ENCODE data around the gene KCNC1. TPM values are rescaled to one million over a fixed set of nuclear protein-coding genes. Genes with fewer than 3 reads are reported as not detected.

Gene KCNC1
- total RNA-seq, 1 experiment from 2014 or later: 0.04 TPM

- Mint-ChIP-seq H3K9me3 (peaks cover 6 to 8% of the 10 kb centered on the region in 2 experiments; a peak in 4 of 5 replicates), H3K4me1 (peaks cover 0 to 6% of the 10 kb centered on the region in 2 experiments; a peak in 2 of 4 replicates), H3K27ac (no peak overlapping the region), H3K36me3 (ENCODE audit: insufficient read depth in 1 of 3, low read depth in 3 of 3) (peaks cover 0 to 3% (median 0%) of the 10 kb centered on the region in 3 experiments; a peak in 3 of 7 replicates), H3K4me3 (no peak overlapping the region), H3K27me3 (ENCODE audit: low read depth) (peaks cover 44% of the 10 kb centered on the region)
- DNase-seq: no peak
- no peak overlapping the region for H3K56ac ChIP-seq (ENCODE audit: insufficient read length, low read depth, low read length)
- no peak overlapping the region for H2AK5ac ChIP-seq (ENCODE audit: insufficient read length, low read length)
- no peaks in the 10 kb centered on the region for H4K20me1 ChIP-seq (ENCODE audit: control insufficient read depth, insufficient read depth, insufficient read length)
- TF ChIP-seq, protein P1, sequence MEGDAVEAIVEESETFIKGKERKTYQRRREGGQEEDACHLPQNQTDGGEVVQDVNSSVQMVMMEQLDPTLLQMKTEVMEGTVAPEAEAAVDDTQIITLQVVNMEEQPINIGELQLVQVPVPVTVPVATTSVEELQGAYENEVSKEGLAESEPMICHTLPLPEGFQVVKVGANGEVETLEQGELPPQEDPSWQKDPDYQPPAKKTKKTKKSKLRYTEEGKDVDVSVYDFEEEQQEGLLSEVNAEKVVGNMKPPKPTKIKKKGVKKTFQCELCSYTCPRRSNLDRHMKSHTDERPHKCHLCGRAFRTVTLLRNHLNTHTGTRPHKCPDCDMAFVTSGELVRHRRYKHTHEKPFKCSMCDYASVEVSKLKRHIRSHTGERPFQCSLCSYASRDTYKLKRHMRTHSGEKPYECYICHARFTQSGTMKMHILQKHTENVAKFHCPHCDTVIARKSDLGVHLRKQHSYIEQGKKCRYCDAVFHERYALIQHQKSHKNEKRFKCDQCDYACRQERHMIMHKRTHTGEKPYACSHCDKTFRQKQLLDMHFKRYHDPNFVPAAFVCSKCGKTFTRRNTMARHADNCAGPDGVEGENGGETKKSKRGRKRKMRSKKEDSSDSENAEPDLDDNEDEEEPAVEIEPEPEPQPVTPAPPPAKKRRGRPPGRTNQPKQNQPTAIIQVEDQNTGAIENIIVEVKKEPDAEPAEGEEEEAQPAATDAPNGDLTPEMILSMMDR (conservative IDR thresholded peaks at IDR 0.05): no peak
- no peaks in the 10 kb centered on the region for H3K23me2 ChIP-seq (ENCODE audit: insufficient read length, low read depth, low read length, poor library complexity, severe bottlenecking)
- H2AFZ ChIP-seq (ENCODE audit: low read length): no peak overlapping the region
- H2BK120ac ChIP-seq (ENCODE audit: low read depth, low read length, poor library complexity, severe bottlenecking): no peak overlapping the region
- H3K23ac ChIP-seq (ENCODE audit: insufficient read length, low read depth, low read length): no peak overlapping the region
- no peak overlapping the region for H4K5ac ChIP-seq (ENCODE audit: insufficient read length, low read depth, low read length)
- no peak overlapping the region for H4K8ac ChIP-seq (replicated peaks; ENCODE audit: insufficient read length, low read depth, low read length)
- no peaks in the 10 kb centered on the region for H3K27me3 ChIP-seq (ENCODE audit: insufficient read depth, low read length)
- H2BK15ac ChIP-seq (ENCODE audit: low read depth, low read length): no peak overlapping the region
- H3K4ac ChIP-seq (ENCODE audit: low read depth, low read length): no peak overlapping the region
- no peak overlapping the region for H3K27ac ChIP-seq (ENCODE audit: insufficient read length, low read depth, low read length)
- WGBS (ENCODE audit: extremely low coverage, insufficient read length, low lambda C conversion rate): no CpG with 5 or more reads among the region's 5 CpGs
- no peak overlapping the region for H3K18ac ChIP-seq (ENCODE audit: insufficient read length, low read depth, low read length)
- no peaks in the 10 kb centered on the region for H3K79me1 ChIP-seq (ENCODE audit: insufficient read depth, low read depth, low read length, poor library complexity, severe bottlenecking)
- H3K9ac ChIP-seq (ENCODE audit: extremely low read depth, insufficient read length, low read length): no peak overlapping the region
- H3K79me2 ChIP-seq (ENCODE audit: insufficient read depth, low read length): no peaks in the 10 kb centered on the region
- H2BK20ac ChIP-seq (ENCODE audit: low read depth, low read length, poor library complexity, severe bottlenecking): no peak overlapping the region
- no peaks in the 10 kb centered on the region for H3K4me1 ChIP-seq (ENCODE audit: insufficient read depth, low read length)
- no peak overlapping the region for H3K4me2 ChIP-seq (ENCODE audit: insufficient read depth, insufficient read length, low read length)
- no peak overlapping the region for H3K14ac ChIP-seq (ENCODE audit: insufficient read depth, low read length)
- H2BK5ac ChIP-seq (ENCODE audit: insufficient read length, low read length): no peak overlapping the region
- no peak overlapping the region for H2BK12ac ChIP-seq (ENCODE audit: insufficient read length, low read depth, low read length)
- H4K91ac ChIP-seq (ENCODE audit: insufficient read length, low read depth, low read length): no peak overlapping the region
- H3T11ph ChIP-seq (ENCODE audit: low read length): no peak overlapping the region
- H3K9me3 ChIP-seq (ENCODE audit: control insufficient read depth, low read depth, low read length): no peaks in the 10 kb centered on the region
These were observed 31.7 kb upstream of the KCNC1 start for GRCh38 chr11:17702876-17703275.
